ENCODE data around the gene FOXB2.
"Not testable (repeated sequence)": the region's sequence is repeated elsewhere in the genome, so short reads cannot be mapped to it uniquely, and the experiment has no call there.

The FOXB2 gene

GRCh38 chr9:77016526-77017504, 2.6 kb upstream of the FOXB2 start:
- DNase-seq (ENCODE audit: low read depth), result no peak

GRCh38 chr9:77017505-77017894, 2.0 kb upstream of the FOXB2 start:
- no peak for DNase-seq (ENCODE audit: low read depth)

- DNase-seq (ENCODE audit: low read depth), result no peak
Observed at GRCh38 chr9:77018058-77018968, 1.1 kb upstream of the FOXB2 start.

GRCh38 chr9:77018969-77019235, 553 bp upstream of the FOXB2 start:
- DNase-seq (ENCODE audit: low read depth), result no peak

GRCh38 chr9:77019926-77020412, 514 bp downstream of the FOXB2 start:
- DNase-seq (ENCODE audit: low read depth), result no peak

GRCh38 chr9:77020413-77021290, 1.2 kb downstream of the FOXB2 start:
- no peak for DNase-seq (ENCODE audit: low read depth)

- DNase-seq (ENCODE audit: low read depth), result no peak
Observed at GRCh38 chr9:77021291-77021894, 1.9 kb downstream of the FOXB2 start.

GRCh38 chr9:77021922-77022782, 2.7 kb downstream of the FOXB2 start:
- no peak for DNase-seq (ENCODE audit: low read depth)

GRCh38 chr9:77022783-77023440, 3.5 kb downstream of the FOXB2 start:
- DNase-seq (ENCODE audit: low read depth), result no peak

- DNase-seq (ENCODE audit: low read depth), result no peak
Observed at GRCh38 chr9:77023726-77024125, 4.3 kb downstream of the FOXB2 start.

GRCh38 chr9:77024776-77025545, 5.5 kb downstream of the FOXB2 start:
- DNase-seq (ENCODE audit: low read depth), result no peak

- DNase-seq (ENCODE audit: low read depth), result no peak
Observed at GRCh38 chr9:77028478-77028877, 9.0 kb downstream of the FOXB2 start.

- no peak for DNase-seq (ENCODE audit: low read depth)
Observed at GRCh38 chr9:77030045-77030444, 10.6 kb downstream of the FOXB2 start.

GRCh38 chr9:77038281-77039036, 19.0 kb downstream of the FOXB2 start:
- DNase-seq (ENCODE audit: low read depth), result no peak

- DNase-seq (ENCODE audit: low read depth), result no peak
Observed at GRCh38 chr9:77040340-77040739, 20.9 kb downstream of the FOXB2 start.

- DNase-seq (ENCODE audit: low read depth), result not testable (repeated sequence)
Observed at GRCh38 chr9:77043743-77044142, 24.3 kb downstream of the FOXB2 start.

GRCh38 chr9:77060681-77061080, 41.2 kb downstream of the FOXB2 start:
- DNase-seq (ENCODE audit: low read depth), result not testable (repeated sequence)

- DNase-seq (ENCODE audit: low read depth), result no peak
Observed at GRCh38 chr9:77063645-77064285, 44.3 kb downstream of the FOXB2 start.

Measured in activated T-helper 1 cell treated with Interleukin-2 at 50 U/mL for 16 hours (primary cell).